PFSK-1 (cell line): ENCODE measurements around the gene BIVM.

Experiments
- FOXP2 ChIP-seq: optimal IDR thresholded peaks from 2 replicates; pipeline ENCODE3; 2011; ENCODE audit warnings: borderline replicate concordance, control low read depth, inconsistent platforms; ENCODE audit not compliant: insufficient read depth; ENCODE audit errors: extremely low read length, extremely low read depth
- POLR2AphosphoS5 ChIP-seq: IDR thresholded peaks from 2 replicates; pipeline ENCODE4 v1.6.1; 2012; ENCODE audit warnings: low read depth, mild to moderate bottlenecking, control low read depth, low read length, moderate library complexity
- SIN3A ChIP-seq: IDR thresholded peaks from 2 replicates; pipeline ENCODE4 v1.6.1; 2012; ENCODE audit warnings: mild to moderate bottlenecking, low read length, moderate library complexity, borderline replicate concordance; ENCODE audit not compliant: insufficient read depth
- TAF1 ChIP-seq: IDR thresholded peaks from 2 replicates; pipeline ENCODE4 v1.6.1; 2012; ENCODE audit warnings: low read length, control low read depth, borderline replicate concordance; ENCODE audit not compliant: insufficient read depth
- TF ChIP-seq, protein P1 (sequence below), 2 experiments: IDR thresholded peaks; 2 replicates each; pipeline versions ENCODE4 v1.6.1 to v1.8.0; 2011 to 2012; ENCODE audit warnings: low read depth in 2 of 2, low read length in 2 of 2, control low read depth in 1 of 2, inconsistent platforms in 1 of 2, mild to moderate bottlenecking in 1 of 2, moderate library complexity in 1 of 2; ENCODE audit not compliant: insufficient read depth in 1 of 2

Gene BIVM

GRCh38 chr13:102805680-102806079, 6.8 kb downstream of the BIVM start:
- TF ChIP-seq SIN3A (no peak), TAF1 (no peak)

DNA sequence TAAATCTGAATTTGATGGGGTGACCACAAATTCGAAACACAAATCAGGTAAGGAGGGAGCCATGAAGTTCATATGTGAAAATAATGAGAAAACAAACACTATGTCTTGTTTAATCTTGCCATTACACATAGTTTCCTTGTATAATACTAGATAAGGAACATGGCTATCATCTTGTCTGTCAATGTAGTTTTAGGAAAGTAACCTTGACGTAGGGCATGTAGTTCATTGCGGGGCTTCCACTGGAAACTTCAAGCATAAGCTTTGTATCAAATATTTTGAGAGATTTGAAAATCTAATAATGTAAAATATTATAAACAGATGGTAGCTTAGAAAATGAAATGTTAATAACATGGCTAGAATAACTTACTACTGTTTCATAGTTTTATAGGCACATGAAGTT, 8.8 kb downstream of the BIVM start:
- TF ChIP-seq TAF1 (no peak), FOXP2 (no peak), SIN3A (no peak), POLR2AphosphoS5 (no peak)
- TF ChIP-seq, protein P1, sequence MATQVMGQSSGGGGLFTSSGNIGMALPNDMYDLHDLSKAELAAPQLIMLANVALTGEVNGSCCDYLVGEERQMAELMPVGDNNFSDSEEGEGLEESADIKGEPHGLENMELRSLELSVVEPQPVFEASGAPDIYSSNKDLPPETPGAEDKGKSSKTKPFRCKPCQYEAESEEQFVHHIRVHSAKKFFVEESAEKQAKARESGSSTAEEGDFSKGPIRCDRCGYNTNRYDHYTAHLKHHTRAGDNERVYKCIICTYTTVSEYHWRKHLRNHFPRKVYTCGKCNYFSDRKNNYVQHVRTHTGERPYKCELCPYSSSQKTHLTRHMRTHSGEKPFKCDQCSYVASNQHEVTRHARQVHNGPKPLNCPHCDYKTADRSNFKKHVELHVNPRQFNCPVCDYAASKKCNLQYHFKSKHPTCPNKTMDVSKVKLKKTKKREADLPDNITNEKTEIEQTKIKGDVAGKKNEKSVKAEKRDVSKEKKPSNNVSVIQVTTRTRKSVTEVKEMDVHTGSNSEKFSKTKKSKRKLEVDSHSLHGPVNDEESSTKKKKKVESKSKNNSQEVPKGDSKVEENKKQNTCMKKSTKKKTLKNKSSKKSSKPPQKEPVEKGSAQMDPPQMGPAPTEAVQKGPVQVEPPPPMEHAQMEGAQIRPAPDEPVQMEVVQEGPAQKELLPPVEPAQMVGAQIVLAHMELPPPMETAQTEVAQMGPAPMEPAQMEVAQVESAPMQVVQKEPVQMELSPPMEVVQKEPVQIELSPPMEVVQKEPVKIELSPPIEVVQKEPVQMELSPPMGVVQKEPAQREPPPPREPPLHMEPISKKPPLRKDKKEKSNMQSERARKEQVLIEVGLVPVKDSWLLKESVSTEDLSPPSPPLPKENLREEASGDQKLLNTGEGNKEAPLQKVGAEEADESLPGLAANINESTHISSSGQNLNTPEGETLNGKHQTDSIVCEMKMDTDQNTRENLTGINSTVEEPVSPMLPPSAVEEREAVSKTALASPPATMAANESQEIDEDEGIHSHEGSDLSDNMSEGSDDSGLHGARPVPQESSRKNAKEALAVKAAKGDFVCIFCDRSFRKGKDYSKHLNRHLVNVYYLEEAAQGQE (IDR thresholded peaks at IDR 0.05; ENCODE audit: insufficient read depth in 1 of 2, low read depth in 2 of 2, low read length in 2 of 2): no peak

GRCh38 chr13:102812611-102813287, 13.8 kb downstream of the BIVM start:
- no peak for TF ChIP-seq POLR2AphosphoS5
- TF ChIP-seq SIN3A: no peak
- TF ChIP-seq, protein P1 (IDR thresholded peaks at IDR 0.05; ENCODE audit: insufficient read depth in 1 of 2, low read depth in 2 of 2, low read length in 2 of 2): no peak

DNA sequence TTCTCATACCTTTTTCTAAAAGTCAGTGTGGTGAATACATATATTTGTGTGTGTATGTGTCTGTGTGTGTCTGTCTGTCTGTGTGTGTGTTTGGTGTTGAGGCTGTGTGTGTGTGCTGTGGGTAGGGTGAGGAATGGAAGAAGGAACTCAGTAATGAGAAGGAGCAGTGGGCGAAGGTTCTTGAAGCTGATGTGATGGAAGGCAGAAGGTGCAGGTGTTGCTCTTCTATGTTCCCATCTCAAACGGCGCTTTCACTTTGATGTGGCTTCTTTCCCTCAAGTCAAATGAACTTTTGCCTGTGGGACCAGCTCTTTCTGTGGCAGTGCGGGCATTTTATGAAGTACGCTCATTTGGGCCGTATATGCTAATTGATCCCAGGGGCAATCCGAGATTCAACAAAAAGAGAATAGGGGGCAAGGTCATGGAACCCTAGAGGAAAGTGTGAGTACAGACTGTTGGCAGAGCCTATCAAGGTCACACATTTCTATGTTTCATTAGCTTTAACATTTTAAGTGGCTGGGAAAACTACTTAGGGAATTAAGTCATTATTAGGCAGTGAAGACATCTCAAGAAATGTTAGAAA, 15.2 kb downstream of the BIVM start:
- TF ChIP-seq, protein P1 (IDR thresholded peaks at IDR 0.05; ENCODE audit: insufficient read depth in 1 of 2, low read depth in 2 of 2, low read length in 2 of 2): no peak
- TF ChIP-seq FOXP2 (no peak), SIN3A (no peak), POLR2AphosphoS5 (no peak), TAF1 (no peak)

DNA sequence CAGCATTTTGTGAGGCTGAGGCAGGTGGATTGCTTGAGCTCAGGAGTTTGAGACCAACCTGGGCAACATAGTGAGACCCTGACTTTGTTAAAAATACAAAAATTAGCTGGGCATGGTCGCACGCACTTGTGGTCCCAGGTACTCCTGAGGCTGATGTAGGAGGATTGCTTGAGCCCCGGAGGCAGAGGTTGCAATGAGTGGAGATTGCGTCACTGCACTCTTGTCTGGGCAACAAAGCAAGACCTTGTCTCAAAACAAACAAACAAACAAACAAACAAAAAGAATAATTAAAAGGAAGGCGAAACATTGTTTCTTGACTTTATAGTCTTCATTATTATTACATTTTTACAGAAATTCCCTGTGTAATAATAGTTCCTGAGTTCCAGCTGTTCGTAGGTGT, 15.9 kb downstream of the BIVM start:
- TF ChIP-seq FOXP2 (no peak), SIN3A (no peak), TAF1 (no peak), POLR2AphosphoS5 (no peak)
- TF ChIP-seq, protein P1 (IDR thresholded peaks at IDR 0.05; ENCODE audit: insufficient read depth in 1 of 2, low read depth in 2 of 2, low read length in 2 of 2): no peak
